GM13977 (cell line): Measurements from ENCODE around the gene NFKBIE.
A peak's percentile ranks its signal among the peaks of the same experiment; 100 is the strongest.
"Not testable (repeated sequence)": the region's sequence is repeated elsewhere in the genome, so short reads cannot be mapped to it uniquely, and the experiment has no call there.

Experiments
- DNase-seq: peaks from one replicate; pipeline ENCODE4 v3.0.0; 2012; ENCODE audit warnings: low spot score
- in situ Hi-C: fragments of 300-500 bp; cut with MboI; formaldehyde crosslinking; loops from one replicate; pipeline ENCODE4 v1.12.0; 2022; ENCODE audit warnings: low sequenced_read_pairs, low pct_unique_long_range_greater_than_20kb, mixed read lengths, inconsistent platforms; ENCODE audit not compliant: unreplicated experiment
- TF ChIP-seq, protein P1 (sequence below): IDR thresholded peaks from 2 replicates; pipeline ENCODE4 v1.5.1; 2012; ENCODE audit warnings: mild to moderate bottlenecking, control low read depth; ENCODE audit not compliant: insufficient read depth; ENCODE audit errors: extremely low read depth, missing control alignments

NFKBIE gene

GRCh38 chr6:44234101-44235025, 31.0 kb downstream of the NFKBIE start:
- in situ Hi-C loops, result loop anchor here (5.0 kb wide), 1 partner anchor 62 kb away; no protein-coding TSS in a partner anchor
- DNase-seq, result peak; percentile 71

DNA sequence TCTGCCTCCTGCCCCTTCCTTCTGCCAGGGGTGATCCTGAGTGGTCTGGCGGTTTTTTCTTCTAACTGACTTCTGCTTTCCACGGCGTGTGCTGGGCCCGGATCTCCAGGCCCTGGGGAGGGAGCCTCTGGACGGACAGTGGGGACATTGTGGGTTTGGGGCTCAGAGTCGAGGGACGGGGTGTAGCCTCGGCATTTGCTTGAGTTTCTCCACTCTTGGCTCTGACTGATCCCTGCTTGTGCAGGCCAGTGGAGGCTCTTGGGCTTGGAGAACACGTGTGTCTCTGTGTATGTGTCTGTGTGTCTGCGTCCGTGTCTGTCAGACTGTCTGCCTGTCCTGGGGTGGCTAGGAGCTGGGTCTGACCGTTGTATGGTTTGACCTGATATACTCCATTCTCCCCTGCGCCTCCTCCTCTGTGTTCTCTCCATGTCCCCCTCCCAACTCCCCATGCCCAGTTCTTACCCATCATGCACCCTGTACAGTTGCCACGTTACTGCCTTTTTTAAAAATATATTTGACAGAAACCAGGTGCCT, 31.7 kb downstream of the NFKBIE start:
- in situ Hi-C loops, result no loop called here
- DNase-seq, result no peak
- TF ChIP-seq, protein P1, sequence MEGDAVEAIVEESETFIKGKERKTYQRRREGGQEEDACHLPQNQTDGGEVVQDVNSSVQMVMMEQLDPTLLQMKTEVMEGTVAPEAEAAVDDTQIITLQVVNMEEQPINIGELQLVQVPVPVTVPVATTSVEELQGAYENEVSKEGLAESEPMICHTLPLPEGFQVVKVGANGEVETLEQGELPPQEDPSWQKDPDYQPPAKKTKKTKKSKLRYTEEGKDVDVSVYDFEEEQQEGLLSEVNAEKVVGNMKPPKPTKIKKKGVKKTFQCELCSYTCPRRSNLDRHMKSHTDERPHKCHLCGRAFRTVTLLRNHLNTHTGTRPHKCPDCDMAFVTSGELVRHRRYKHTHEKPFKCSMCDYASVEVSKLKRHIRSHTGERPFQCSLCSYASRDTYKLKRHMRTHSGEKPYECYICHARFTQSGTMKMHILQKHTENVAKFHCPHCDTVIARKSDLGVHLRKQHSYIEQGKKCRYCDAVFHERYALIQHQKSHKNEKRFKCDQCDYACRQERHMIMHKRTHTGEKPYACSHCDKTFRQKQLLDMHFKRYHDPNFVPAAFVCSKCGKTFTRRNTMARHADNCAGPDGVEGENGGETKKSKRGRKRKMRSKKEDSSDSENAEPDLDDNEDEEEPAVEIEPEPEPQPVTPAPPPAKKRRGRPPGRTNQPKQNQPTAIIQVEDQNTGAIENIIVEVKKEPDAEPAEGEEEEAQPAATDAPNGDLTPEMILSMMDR, result no peak

More at GRCh38 chr6:44234101-44235025, 31.0 kb downstream of the NFKBIE start:
- TF ChIP-seq, protein P1, result peak; percentile 80

GRCh38 chr6:44232676-44233566, 32.4 kb downstream of the NFKBIE start:
- TF ChIP-seq, protein P1, result no peak
- in situ Hi-C loops, result no loop called here
- DNase-seq, result no peak

- DNase-seq, in situ Hi-C loops: not testable (repeated sequence)
These were observed 33.9 kb downstream of the NFKBIE start for GRCh38 chr6:44231426-44231825.

- DNase-seq, result no peak
- in situ Hi-C loops, result no loop called here
- TF ChIP-seq, protein P1, result no peak
These were observed 35.2 kb downstream of the NFKBIE start for GRCh38 chr6:44230034-44230675.

DNA sequence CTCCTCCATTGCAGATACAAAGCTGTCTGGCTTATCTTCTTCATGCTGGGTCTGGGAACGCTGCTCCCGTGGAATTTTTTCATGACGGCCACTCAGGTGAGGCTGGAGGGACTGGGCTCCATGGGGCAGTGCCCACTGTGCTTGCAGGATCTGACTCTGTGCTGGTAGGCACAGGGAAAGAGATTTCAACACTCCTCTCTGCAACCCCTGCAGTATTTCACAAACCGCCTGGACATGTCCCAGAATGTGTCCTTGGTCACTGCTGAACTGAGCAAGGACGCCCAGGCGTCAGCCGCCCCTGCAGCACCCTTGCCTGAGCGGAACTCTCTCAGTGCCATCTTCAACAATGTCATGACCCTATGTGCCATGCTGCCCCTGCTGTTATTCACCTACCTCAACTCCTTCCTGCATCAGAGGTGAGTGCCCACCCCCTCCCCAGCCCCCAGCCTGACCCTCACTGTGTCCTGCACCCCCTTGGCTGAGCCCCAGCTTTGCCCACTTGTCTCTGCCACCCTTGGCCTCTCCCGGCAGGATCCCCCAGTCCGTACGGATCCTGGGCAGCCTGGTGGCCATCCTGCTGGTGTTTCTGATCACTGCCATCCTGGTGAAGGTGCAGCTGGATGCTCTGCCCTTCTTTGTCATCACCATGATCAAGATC, 35.8 kb downstream of the NFKBIE start:
- DNase-seq, result no peak
- TF ChIP-seq, protein P1, result no peak
- in situ Hi-C loops, result no loop called here
